Uterus (tissue), 2 donors: ENCODE data around the gene IRX2.

Experiments
- CTCF ChIP-seq, 4 experiments: fragments of 200-600 bp in 2 of 4; fragments of 450-650 bp in 2 of 4; sonication (generic) in 2 of 4; IDR thresholded peaks; one replicate each; pipeline ENCODE4 v1.5.1; 2016 to 2019; ENCODE audit warnings: antibody characterized with exemption in 4 of 4, mild to moderate bottlenecking in 2 of 4, moderate library complexity in 1 of 4
- POLR2A ChIP-seq, 2 donors: fragments of 450-650 bp; IDR thresholded peaks; one replicate each; pipeline ENCODE4 v1.6.1; 2016; ENCODE audit warnings: antibody characterized with exemption in 2 of 2, mild to moderate bottlenecking in 1 of 2, moderate library complexity in 1 of 2

DNA sequence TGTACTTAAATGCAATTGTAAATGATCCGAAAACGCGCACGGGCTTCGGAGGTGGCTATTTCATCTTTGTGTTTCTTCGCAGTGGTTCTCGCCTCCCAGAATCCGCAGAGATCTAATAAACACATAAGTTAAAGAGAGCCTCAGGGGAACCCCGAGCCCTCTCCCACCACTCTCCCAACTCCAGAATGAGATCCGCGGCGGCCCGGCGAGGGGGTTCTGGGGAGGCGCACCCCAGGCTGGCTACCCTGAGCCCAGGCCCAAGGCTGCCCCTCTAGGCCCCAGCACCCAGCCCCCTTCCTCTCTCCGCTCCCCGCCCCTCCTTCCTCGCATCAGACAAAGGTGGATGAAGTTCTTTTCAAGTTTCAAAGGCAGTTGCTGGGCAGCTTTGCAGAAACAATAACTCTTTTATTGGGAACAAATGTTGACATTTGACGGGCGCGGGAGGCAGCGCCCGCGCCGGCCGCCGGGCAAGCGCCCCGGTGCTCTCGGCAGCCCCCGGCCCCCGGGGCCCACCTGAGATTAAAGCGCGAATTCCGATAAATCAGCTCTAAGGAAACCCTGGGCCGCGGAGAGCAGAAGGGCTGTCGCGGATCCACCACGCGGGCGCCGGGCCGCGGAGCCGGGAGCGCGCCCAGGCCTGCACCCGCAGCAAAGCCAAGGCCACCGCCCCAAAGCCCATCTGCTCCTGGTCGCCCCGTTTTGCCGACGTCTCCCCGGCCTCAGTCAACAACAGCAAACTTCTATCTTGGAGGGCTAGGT is 8.4 kb downstream of the IRX2 start:
- TF ChIP-seq POLR2A (IDR thresholded peaks at IDR 0.05) (no peak), CTCF (IDR thresholded peaks at IDR 0.05) (no peak)
